ENCODE results near the gene EFCAB5.

GRCh38 chr17:30027676-30028075 is 86.2 kb downstream of the EFCAB5 start:
- no peak for TF ChIP-seq EZH2 (IDR thresholded peaks at IDR 0.05; ENCODE audit: borderline replicate concordance)
- TF ChIP-seq, protein P1, sequence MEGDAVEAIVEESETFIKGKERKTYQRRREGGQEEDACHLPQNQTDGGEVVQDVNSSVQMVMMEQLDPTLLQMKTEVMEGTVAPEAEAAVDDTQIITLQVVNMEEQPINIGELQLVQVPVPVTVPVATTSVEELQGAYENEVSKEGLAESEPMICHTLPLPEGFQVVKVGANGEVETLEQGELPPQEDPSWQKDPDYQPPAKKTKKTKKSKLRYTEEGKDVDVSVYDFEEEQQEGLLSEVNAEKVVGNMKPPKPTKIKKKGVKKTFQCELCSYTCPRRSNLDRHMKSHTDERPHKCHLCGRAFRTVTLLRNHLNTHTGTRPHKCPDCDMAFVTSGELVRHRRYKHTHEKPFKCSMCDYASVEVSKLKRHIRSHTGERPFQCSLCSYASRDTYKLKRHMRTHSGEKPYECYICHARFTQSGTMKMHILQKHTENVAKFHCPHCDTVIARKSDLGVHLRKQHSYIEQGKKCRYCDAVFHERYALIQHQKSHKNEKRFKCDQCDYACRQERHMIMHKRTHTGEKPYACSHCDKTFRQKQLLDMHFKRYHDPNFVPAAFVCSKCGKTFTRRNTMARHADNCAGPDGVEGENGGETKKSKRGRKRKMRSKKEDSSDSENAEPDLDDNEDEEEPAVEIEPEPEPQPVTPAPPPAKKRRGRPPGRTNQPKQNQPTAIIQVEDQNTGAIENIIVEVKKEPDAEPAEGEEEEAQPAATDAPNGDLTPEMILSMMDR (IDR thresholded peaks at IDR 0.05; ENCODE audit: poor library complexity), result no peak
- TF ChIP-seq EZH2phosphoT487 (IDR thresholded peaks at IDR 0.05; ENCODE audit: low read depth, severe bottlenecking, unreplicated experiment), result no peak
